Lower leg skin (tissue), 4 donors: Measurements from ENCODE around the gene FANCC. TPM values are rescaled to one million over a fixed set of nuclear protein-coding genes. Genes with fewer than 3 reads are reported as not detected.
"Not testable (repeated sequence)": the region's sequence is repeated elsewhere in the genome, so short reads cannot be mapped to it uniquely, and the experiment has no call there.

Experiments
- DNase-seq, 2 donors: peaks; one replicate each; pipeline ENCODE4 v3.0.0-alpha.2; 2019; ENCODE audit warnings: low spot score in 2 of 2
- H3K4me3 ChIP-seq: fragments of 200-600 bp; sonication (generic); 2 replicates; pipeline ENCODE4 v1.5.1; 2017; ENCODE audit warnings: mild to moderate bottlenecking, low read depth; ENCODE audit not compliant: poor library complexity, severe bottlenecking
- CTCF ChIP-seq, 3 donors: fragments of 450-650 bp; IDR thresholded peaks; one replicate each; pipeline ENCODE4 v1.5.1; 2016; ENCODE audit warnings: antibody characterized with exemption in 3 of 3, mild to moderate bottlenecking in 3 of 3, moderate library complexity in 2 of 3
- POLR2A ChIP-seq, 2 donors: fragments of 450-650 bp; IDR thresholded peaks; one replicate each; pipeline ENCODE4 v1.6.1; 2016 to 2017; ENCODE audit warnings: antibody characterized with exemption in 2 of 2, mild to moderate bottlenecking in 1 of 2, moderate library complexity in 1 of 2
- WGBS, 2 donors: methylation state at CpG; one replicate each; pipeline ENCODE4 v1.1.5; 2018; 5-methylcytosine and 5-hydroxymethylcytosine counted together
- intact Hi-C: fragments of 100-400 bp; cut with DNase I; formaldehyde crosslinking; loops from one replicate; pipeline ENCODE4 v1.15.0; 2023; ENCODE audit warnings: low total_unique reads
- total RNA-seq, 4 donors: library from RNA; depleted of rRNA; stranded (reverse); fragments of >200 nt; gene quantifications; one replicate each; pipeline ENCODE4 v1.1.0, GENCODE V29; 2016

The FANCC gene
- total RNA-seq, 4 donors from 2014 or later = 6.7 to 10.2 (median 8.1) TPM

GRCh38 chr9:95211028-95211427, 106.5 kb downstream of the FANCC start:
- 37 to 65% methylated on average over 1 of the region's 1 CpG for WGBS, 2 donors
- no peak overlapping the region for H3K4me3 ChIP-seq
- intact Hi-C loops = no loop called here
- no peak for DNase-seq
- TF ChIP-seq POLR2A (IDR thresholded peaks at IDR 0.05) = no peak
- TF ChIP-seq CTCF (IDR thresholded peaks at IDR 0.05) = no peak

GRCh38 chr9:95207403-95207802, 110.1 kb downstream of the FANCC start:
- H3K4me3 ChIP-seq = no peak overlapping the region
- intact Hi-C loops = no loop called here
- DNase-seq = no peak
- WGBS, 2 donors = 91 to 96% methylated on average over 4 of the region's 4 CpGs
- TF ChIP-seq CTCF (IDR thresholded peaks at IDR 0.05) (no peak), POLR2A (IDR thresholded peaks at IDR 0.05) (no peak)

- TF ChIP-seq POLR2A (IDR thresholded peaks at IDR 0.05) = no peak
- no peak for TF ChIP-seq CTCF (IDR thresholded peaks at IDR 0.05)
Measured at GRCh38 chr9:95206143-95206542, 111.4 kb downstream of the FANCC start.

GRCh38 chr9:95204710-95205109, 112.8 kb downstream of the FANCC start:
- WGBS, 2 donors = 55 to 73% methylated on average over 2 of the region's 2 CpGs
- no peak for DNase-seq
- intact Hi-C loops = no loop called here
- TF ChIP-seq POLR2A (IDR thresholded peaks at IDR 0.05) (no peak), CTCF (IDR thresholded peaks at IDR 0.05) (no peak)
- no peak overlapping the region for H3K4me3 ChIP-seq

More at GRCh38 chr9:95206143-95206542, 111.4 kb downstream of the FANCC start:
- H3K4me3 ChIP-seq = no peak overlapping the region
- 77 to 79% methylated on average over 8 of the region's 8 CpGs for WGBS, 2 donors
- DNase-seq = no peak
- intact Hi-C loops = no loop called here

GRCh38 chr9:95204310-95204709, 113.2 kb downstream of the FANCC start:
- H3K4me3 ChIP-seq = no peak overlapping the region
- TF ChIP-seq POLR2A (IDR thresholded peaks at IDR 0.05) = no peak
- TF ChIP-seq CTCF (IDR thresholded peaks at IDR 0.05) = no peak
- intact Hi-C loops = no loop called here
- DNase-seq = no peak
- WGBS, 2 donors = 94 to 96% methylated on average over 3 of the region's 3 CpGs

- 94 to 100% methylated on average over 2 of the region's 2 CpGs for WGBS, 2 donors
- intact Hi-C loops, DNase-seq, H3K4me3 ChIP-seq: not testable (repeated sequence)
Measured at GRCh38 chr9:95203019-95203418, 114.5 kb downstream of the FANCC start.
